H1 (cell line): ENCODE measurements around the gene MTCH2. TPM values are rescaled to one million over a fixed set of nuclear protein-coding genes. Genes with fewer than 3 reads are reported as not detected.

ENCODE experiments used
- polyA plus RNA-seq, 7 experiments: library from polyadenylated mRNA; depleted of rRNA in 3 of 7; stranded (reverse) in 5 of 7; unstranded in 2 of 7; fragments of >200 nt in 5 of 7; fragments of 200-250 nt in 2 of 7; gene quantifications; 1 replicate in 5 of 7; 2 replicates in 1 of 7; 4 replicates in 1 of 7; pipeline versions ENCODE4 v1.2.1 to v1.2.3, GENCODE V29; 2011 to 2013; ENCODE audit warnings: missing spikeins in 2 of 7, mixed read lengths in 2 of 7
- small RNA-seq: library from polyadenylated mRNA; stranded (forward); fragments of <200 nt; extraction: miRNeasy Mini kit (QIAGEN cat#:217004); gene quantifications from one replicate; pipeline ENCODE3, GENCODE V24; 2013; ENCODE audit not compliant: insufficient read depth
- total RNA-seq: library from RNA; stranded (reverse); fragmentation: NEBNext Ultra II Directional; extraction: Animal tissue kit (Norgen Biotek cat#: 25700); gene quantifications from 2 replicates; pipeline ENCODE4 v1.2.1, GENCODE V29; 2021

The MTCH2 gene
- total and polyA plus RNA-seq, 2 of the 8 experiments (the other 6 are each of a cell fraction or from before 2014, with no cell fraction given), result 157 to 171 TPM

Small RNAs within 50 kb of the gene (small RNA-seq; reads per million reads assigned to genes)
- gene RNU5E-10P, result not detected

Other genes starting within 250 kb of the MTCH2 start
- 20.9 and 23.2 TPM in 2 replicates for gene SLC39A13, start 234.0 kb downstream of the MTCH2 start, total RNA-seq
- gene SLC39A13, start 234.0 kb downstream of the MTCH2 start, polyA plus RNA-seq (2011; rRNA removed), result 30.0 and 42.9 TPM in 2 replicates
- 159 and 160 TPM in 2 replicates for gene PSMC3, start 216.1 kb downstream of the MTCH2 start, total RNA-seq
- 105 and 114 TPM in 2 replicates for gene PSMC3, start 216.1 kb downstream of the MTCH2 start, polyA plus RNA-seq (2011; rRNA removed)
- 0.34 TPM in 1 of 2 replicates, not detected in the other for gene RAPSN, start 193.4 kb downstream of the MTCH2 start, total RNA-seq
- gene RAPSN, start 193.4 kb downstream of the MTCH2 start, polyA plus RNA-seq (2011; rRNA removed), result 0.05 and 0.06 TPM in 2 replicates
- 194 and 197 TPM in 2 replicates for gene CELF1, start 89.4 kb downstream of the MTCH2 start, total RNA-seq
- 114 and 131 TPM in 2 replicates for gene CELF1, start 89.4 kb downstream of the MTCH2 start, polyA plus RNA-seq (2011; rRNA removed)
- 44.8 and 48.4 TPM in 2 replicates for gene PTPMT1, start 77.0 kb downstream of the MTCH2 start, total RNA-seq
- 105 TPM in 2 replicates for gene PTPMT1, start 77.0 kb downstream of the MTCH2 start, polyA plus RNA-seq (2011; rRNA removed)
- gene KBTBD4, start 63.6 kb downstream of the MTCH2 start, total RNA-seq, result 12.0 and 14.0 TPM in 2 replicates
- 15.8 and 19.5 TPM in 2 replicates for gene KBTBD4, start 63.6 kb downstream of the MTCH2 start, polyA plus RNA-seq (2011; rRNA removed)
- 135 and 136 TPM in 2 replicates for gene NDUFS3, start 63.5 kb downstream of the MTCH2 start, total RNA-seq
- gene NDUFS3, start 63.5 kb downstream of the MTCH2 start, polyA plus RNA-seq (2011; rRNA removed), result 201 and 241 TPM in 2 replicates
- gene FAM180B, start 55.9 kb downstream of the MTCH2 start, total RNA-seq, result not detected in 2 replicates
- 0.09 TPM in 1 of 2 replicates, not detected in the other for gene FAM180B, start 55.9 kb downstream of the MTCH2 start, polyA plus RNA-seq (2011; rRNA removed)
- gene C1QTNF4, start 48.1 kb downstream of the MTCH2 start, total RNA-seq, result 3.5 and 6.0 TPM in 2 replicates
- 3.9 and 4.8 TPM in 2 replicates for gene C1QTNF4, start 48.1 kb downstream of the MTCH2 start, polyA plus RNA-seq (2011; rRNA removed)
- gene AGBL2, start 72.8 kb upstream of the MTCH2 start, total RNA-seq, result 2.1 and 5.3 TPM in 2 replicates
- gene AGBL2, start 72.8 kb upstream of the MTCH2 start, polyA plus RNA-seq (2011; rRNA removed), result 6.5 and 7.1 TPM in 2 replicates
- gene FNBP4, start 124.8 kb upstream of the MTCH2 start, total RNA-seq, result 73.1 and 78.5 TPM in 2 replicates
- gene FNBP4, start 124.8 kb upstream of the MTCH2 start, polyA plus RNA-seq (2011; rRNA removed), result 85.7 and 87.8 TPM in 2 replicates
- 98.8 and 100 TPM in 2 replicates for gene NUP160, start 205.8 kb upstream of the MTCH2 start, total RNA-seq
- 29.3 and 44.6 TPM in 2 replicates for gene NUP160, start 205.8 kb upstream of the MTCH2 start, polyA plus RNA-seq (2011; rRNA removed)